GM19395 (cell line): ENCODE measurements around the gene VCAM1.
"Not testable (repeated sequence)": the region's sequence is repeated elsewhere in the genome, so short reads cannot be mapped to it uniquely, and the experiment has no call there.

ENCODE experiments used
- ATAC-seq: cut with Tn5 transposase; IDR thresholded peaks from one replicate; pipeline ENCODE4 v1.9.1; 2021; ENCODE audit warnings: mild to moderate bottlenecking, moderate library complexity; ENCODE audit not compliant: unreplicated experiment

Gene VCAM1

GRCh38 chr1:100719490-100719889 is at the start of gene VCAM1:
TSS of gene VCAM1 (plus strand) at chr1:100719742. CDS start at chr1:100719861, 119 bp downstream.
- ATAC-seq, result no peak

GRCh38 chr1:100670083-100670482 is 49.5 kb upstream of the VCAM1 start:
- no peak for ATAC-seq

- no peak for ATAC-seq
Observed at GRCh38 chr1:100671601-100672000, 47.9 kb upstream of the VCAM1 start.

- no peak for ATAC-seq
Observed at GRCh38 chr1:100683448-100684349, 35.8 kb upstream of the VCAM1 start.

GRCh38 chr1:100699744-100700143 is 19.8 kb upstream of the VCAM1 start:
- no peak for ATAC-seq

GRCh38 chr1:100700586-100700985 is 19.0 kb upstream of the VCAM1 start:
- ATAC-seq, result no peak

GRCh38 chr1:100703052-100703451 is 16.5 kb upstream of the VCAM1 start:
- ATAC-seq, result no peak

GRCh38 chr1:100703716-100704115 is 15.8 kb upstream of the VCAM1 start:
- no peak for ATAC-seq

GRCh38 chr1:100704473-100704872 is 15.1 kb upstream of the VCAM1 start:
- no peak for ATAC-seq

GRCh38 chr1:100706296-100706695 is 13.2 kb upstream of the VCAM1 start:
- no peak for ATAC-seq

- ATAC-seq, result no peak
Observed at GRCh38 chr1:100706856-100707255, 12.7 kb upstream of the VCAM1 start.

GRCh38 chr1:100708476-100709062 is 11.0 kb upstream of the VCAM1 start:
- no peak for ATAC-seq

- ATAC-seq, result no peak
Observed at GRCh38 chr1:100710906-100711682, 8.4 kb upstream of the VCAM1 start.

- ATAC-seq, result not testable (repeated sequence)
Observed at GRCh38 chr1:100713027-100713426, 6.5 kb upstream of the VCAM1 start.

- ATAC-seq, result no peak
Observed at GRCh38 chr1:100713626-100714025, 5.9 kb upstream of the VCAM1 start.

GRCh38 chr1:100714599-100714998 is 4.9 kb upstream of the VCAM1 start:
- no peak for ATAC-seq

- ATAC-seq, result no peak
Observed at GRCh38 chr1:100717218-100717617, 2.3 kb upstream of the VCAM1 start.

GRCh38 chr1:100718581-100718980 is 961 bp upstream of the VCAM1 start:
- ATAC-seq, result no peak

GRCh38 chr1:100720101-100720500 is 559 bp downstream of the VCAM1 start:
- ATAC-seq, result no peak

- ATAC-seq, result no peak
Observed at GRCh38 chr1:100720751-100721150, 1.2 kb downstream of the VCAM1 start.

GRCh38 chr1:100721526-100722207 is 2.1 kb downstream of the VCAM1 start:
- no peak for ATAC-seq
